Measurements from ENCODE around the gene PRPSAP1.

Gene PRPSAP1

DNA sequence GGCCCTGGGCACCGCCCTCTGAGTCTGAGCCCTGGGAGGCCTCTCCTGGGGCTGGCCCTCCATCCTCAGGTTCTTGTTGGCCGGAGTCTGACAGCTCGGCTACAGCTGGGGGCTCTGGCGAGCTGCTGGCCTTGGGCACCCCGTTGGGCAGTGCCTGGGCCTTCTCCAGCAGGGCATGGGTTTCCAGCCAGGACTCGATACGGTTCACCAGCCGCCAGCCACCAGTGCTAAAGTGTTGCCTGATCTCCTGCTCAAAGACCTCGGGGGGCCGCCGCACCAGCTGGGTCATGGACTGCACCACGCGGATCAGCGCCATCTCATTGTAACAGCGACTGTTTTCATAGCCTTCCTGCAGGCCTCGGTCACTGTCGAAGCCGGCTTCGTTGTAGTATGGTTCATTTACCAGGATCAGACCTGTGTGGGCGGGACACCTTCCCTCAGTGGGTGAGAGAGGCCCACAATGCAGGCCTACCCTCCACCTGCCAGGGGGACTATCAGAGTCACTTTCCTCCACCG is 37.5 kb upstream of the PRPSAP1 start:
- no peaks in the 10 kb centered on the region for H3K9me3 ChIP-seq (ENCODE audit: control insufficient read depth, low read length)
- TF ChIP-seq, protein P1, sequence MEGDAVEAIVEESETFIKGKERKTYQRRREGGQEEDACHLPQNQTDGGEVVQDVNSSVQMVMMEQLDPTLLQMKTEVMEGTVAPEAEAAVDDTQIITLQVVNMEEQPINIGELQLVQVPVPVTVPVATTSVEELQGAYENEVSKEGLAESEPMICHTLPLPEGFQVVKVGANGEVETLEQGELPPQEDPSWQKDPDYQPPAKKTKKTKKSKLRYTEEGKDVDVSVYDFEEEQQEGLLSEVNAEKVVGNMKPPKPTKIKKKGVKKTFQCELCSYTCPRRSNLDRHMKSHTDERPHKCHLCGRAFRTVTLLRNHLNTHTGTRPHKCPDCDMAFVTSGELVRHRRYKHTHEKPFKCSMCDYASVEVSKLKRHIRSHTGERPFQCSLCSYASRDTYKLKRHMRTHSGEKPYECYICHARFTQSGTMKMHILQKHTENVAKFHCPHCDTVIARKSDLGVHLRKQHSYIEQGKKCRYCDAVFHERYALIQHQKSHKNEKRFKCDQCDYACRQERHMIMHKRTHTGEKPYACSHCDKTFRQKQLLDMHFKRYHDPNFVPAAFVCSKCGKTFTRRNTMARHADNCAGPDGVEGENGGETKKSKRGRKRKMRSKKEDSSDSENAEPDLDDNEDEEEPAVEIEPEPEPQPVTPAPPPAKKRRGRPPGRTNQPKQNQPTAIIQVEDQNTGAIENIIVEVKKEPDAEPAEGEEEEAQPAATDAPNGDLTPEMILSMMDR (IDR thresholded peaks at IDR 0.05) = no peak
- H3K4me3 ChIP-seq (ENCODE audit: low read depth, low read length) = no peak overlapping the region
- no peaks in the 10 kb centered on the region for H3K79me2 ChIP-seq
- H3K27ac ChIP-seq = no peak overlapping the region
- no peaks in the 10 kb centered on the region for H3K4me1 ChIP-seq
- no peaks in the 10 kb centered on the region for H3K27me3 ChIP-seq (ENCODE audit: control insufficient read depth, insufficient read depth, low read length)
- no peak overlapping the region for H3K9ac ChIP-seq
- H2AFZ ChIP-seq = no peak overlapping the region
- H3K36me3 ChIP-seq (ENCODE audit: control insufficient read depth, insufficient read depth, low read length) = no peaks in the 10 kb centered on the region
- no peak overlapping the region for H3K4me2 ChIP-seq (ENCODE audit: low read length)

DNA sequence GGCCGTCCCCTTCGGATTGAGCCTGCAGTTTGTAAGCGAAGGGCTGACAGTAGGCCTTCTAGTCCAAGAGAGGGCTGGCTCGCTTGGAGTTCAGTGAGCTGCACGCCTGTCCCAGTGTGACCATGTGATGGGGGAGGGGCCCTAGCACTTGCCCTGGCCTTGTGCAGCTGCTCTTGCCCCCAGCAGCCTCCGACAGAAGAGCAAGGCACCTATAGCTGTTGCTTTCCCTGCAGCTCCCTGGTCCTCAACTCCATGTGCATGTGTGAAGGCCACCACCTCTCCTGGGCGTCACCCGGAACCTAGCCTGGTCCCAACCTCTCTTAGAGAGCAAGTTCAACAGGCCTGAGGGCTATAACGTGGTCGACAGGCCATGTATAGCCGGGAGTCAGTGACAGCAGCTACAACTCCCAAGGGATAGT is 36.3 kb upstream of the PRPSAP1 start:
- Histone ChIP-seq H2AFZ (no peak overlapping the region), H3K79me2 (no peaks in the 10 kb centered on the region), H3K4me2 (ENCODE audit: low read length) (no peak overlapping the region), H3K4me1 (peaks cover 5% of the 10 kb centered on the region), H3K36me3 (ENCODE audit: control insufficient read depth, insufficient read depth, low read length) (no peaks in the 10 kb centered on the region), H3K9ac (no peak overlapping the region), H3K9me3 (ENCODE audit: control insufficient read depth, low read length) (no peaks in the 10 kb centered on the region), H3K4me3 (ENCODE audit: low read depth, low read length) (no peak overlapping the region), H3K27ac (no peak overlapping the region), H3K27me3 (ENCODE audit: control insufficient read depth, insufficient read depth, low read length) (no peaks in the 10 kb centered on the region)
- TF ChIP-seq, protein P1 (IDR thresholded peaks at IDR 0.05) = no peak

GRCh38 chr17:76388966-76389888 is 35.5 kb upstream of the PRPSAP1 start:
- Histone ChIP-seq H3K27me3 (ENCODE audit: control insufficient read depth, insufficient read depth, low read length) (no peaks in the 10 kb centered on the region), H3K36me3 (ENCODE audit: control insufficient read depth, insufficient read depth, low read length) (no peaks in the 10 kb centered on the region), H3K9me3 (ENCODE audit: control insufficient read depth, low read length) (no peaks in the 10 kb centered on the region), H3K9ac (no peak overlapping the region), H3K4me2 (ENCODE audit: low read length) (no peak overlapping the region), H2AFZ (no peak overlapping the region), H3K4me1 (peaks cover 5% of the 10 kb centered on the region), H3K4me3 (ENCODE audit: low read depth, low read length) (no peak overlapping the region), H3K79me2 (no peaks in the 10 kb centered on the region), H3K27ac (no peak overlapping the region)
- TF ChIP-seq, protein P1 (IDR thresholded peaks at IDR 0.05) = no peak

DNA sequence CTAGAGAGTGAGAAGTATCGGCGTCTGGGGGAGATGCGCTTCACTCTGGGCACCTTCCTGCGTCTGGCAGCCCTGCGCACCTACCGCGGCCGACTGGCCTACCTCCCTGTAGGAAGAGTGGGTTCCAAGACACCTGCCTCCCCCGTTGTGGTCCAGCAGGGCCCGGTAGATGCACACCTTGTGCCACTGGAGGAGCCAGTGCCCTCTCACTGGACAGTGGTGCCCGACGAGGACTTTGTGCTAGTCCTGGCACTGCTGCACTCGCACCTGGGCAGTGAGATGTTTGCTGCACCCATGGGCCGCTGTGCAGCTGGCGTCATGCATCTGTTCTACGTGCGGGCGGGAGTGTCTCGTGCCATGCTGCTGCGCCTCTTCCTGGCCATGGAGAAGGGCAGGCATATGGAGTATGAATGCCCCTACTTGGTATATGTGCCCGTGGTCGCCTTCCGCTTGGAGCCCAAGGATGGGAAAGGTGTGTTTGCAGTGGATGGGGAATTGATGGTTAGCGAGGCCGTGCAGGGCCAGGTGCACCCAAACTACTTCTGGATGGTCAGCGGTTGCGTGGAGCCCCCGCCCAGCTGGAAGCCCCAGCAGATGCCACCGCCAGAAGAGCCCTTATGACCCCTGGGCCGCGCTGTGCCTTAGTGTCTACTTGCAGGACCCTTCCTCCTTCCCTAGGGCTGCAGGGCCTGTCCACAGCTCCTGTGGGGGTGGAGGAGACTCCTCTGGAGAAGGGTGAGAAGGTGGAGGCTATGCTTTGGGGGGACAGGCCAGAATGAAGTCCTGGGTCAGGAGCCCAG is 33.5 kb upstream of the PRPSAP1 start:
- H3K27me3 ChIP-seq (ENCODE audit: control insufficient read depth, insufficient read depth, low read length) = no peaks in the 10 kb centered on the region
- H3K4me1 ChIP-seq = peaks cover 5% of the 10 kb centered on the region
- H2AFZ ChIP-seq = no peak overlapping the region
- H3K27ac ChIP-seq = no peak overlapping the region
- no peak overlapping the region for H3K4me2 ChIP-seq (ENCODE audit: low read length)
- H3K4me3 ChIP-seq (ENCODE audit: low read depth, low read length) = no peak overlapping the region
- no peak overlapping the region for H3K9ac ChIP-seq
- no peaks in the 10 kb centered on the region for H3K79me2 ChIP-seq
- H3K36me3 ChIP-seq (ENCODE audit: control insufficient read depth, insufficient read depth, low read length) = no peaks in the 10 kb centered on the region
- TF ChIP-seq, protein P1 (IDR thresholded peaks at IDR 0.05) = no peak
- no peaks in the 10 kb centered on the region for H3K9me3 ChIP-seq (ENCODE audit: control insufficient read depth, low read length)

Data from parathyroid adenoma (tissue), 2 donors.